Subcutaneous adipose tissue (tissue), 4 donors: ENCODE measurements around the gene GPR142. TPM values are rescaled to one million over a fixed set of nuclear protein-coding genes. Genes with fewer than 3 reads are reported as not detected.

Source experiments
- CTCF ChIP-seq: fragments of 450-650 bp; IDR thresholded peaks from one replicate; pipeline ENCODE4 v1.5.1; 2016; ENCODE audit warnings: low read depth, mild to moderate bottlenecking, control low read depth, antibody characterized with exemption, moderate library complexity
- total RNA-seq, 4 donors: library from RNA; depleted of rRNA; stranded (reverse); fragments of >200 nt; gene quantifications; one replicate each; pipeline ENCODE4 v1.1.0, GENCODE V29; 2016

GPR142 gene
- total RNA-seq, 4 donors from 2014 or later = 0.22 TPM; not detected in 3

DNA sequence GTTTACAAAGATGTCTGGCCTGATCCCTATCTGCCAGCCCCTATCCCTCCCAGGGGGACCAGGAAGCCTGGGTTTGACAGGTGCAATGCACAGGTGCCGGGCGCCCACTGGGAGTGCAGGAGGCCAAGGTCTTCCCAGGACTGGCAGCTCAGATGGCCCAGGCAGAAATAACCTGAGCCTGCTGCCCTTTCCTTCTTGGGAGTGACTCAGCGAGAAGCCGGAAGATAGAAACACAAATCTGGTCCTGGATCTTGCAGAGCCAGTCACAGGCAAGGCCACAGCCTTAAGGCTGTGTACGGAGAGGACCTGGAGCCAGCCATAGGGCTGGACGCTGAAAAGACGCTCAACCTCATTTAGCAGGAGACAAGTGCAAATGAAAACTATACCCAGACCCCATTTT is 27.7 kb downstream of the GPR142 start:
- no peak for TF ChIP-seq CTCF

DNA sequence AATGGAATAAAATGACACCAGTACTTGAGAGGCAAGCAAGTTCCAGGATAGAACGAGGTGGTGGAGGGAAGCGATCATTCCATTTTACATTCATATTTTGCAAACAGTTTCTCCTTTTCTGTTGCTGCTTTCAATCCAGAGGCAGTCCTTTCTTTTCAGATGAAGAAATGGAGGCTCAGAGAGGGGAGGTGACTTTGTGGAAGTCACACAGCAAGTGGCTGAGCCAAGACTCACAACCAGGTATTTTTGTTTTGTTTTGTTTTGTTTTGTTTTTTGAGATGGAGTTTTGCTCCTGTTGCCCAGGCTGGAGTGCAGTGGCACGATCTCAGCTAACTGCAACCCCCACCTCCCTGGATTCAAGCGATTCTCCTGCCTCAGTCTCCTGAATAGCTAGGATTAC is 29.3 kb downstream of the GPR142 start:
- TF ChIP-seq CTCF = no peak

- TF ChIP-seq CTCF = no peak
Measured at GRCh38 chr17:74402048-74402447, 34.7 kb downstream of the GPR142 start.

DNA sequence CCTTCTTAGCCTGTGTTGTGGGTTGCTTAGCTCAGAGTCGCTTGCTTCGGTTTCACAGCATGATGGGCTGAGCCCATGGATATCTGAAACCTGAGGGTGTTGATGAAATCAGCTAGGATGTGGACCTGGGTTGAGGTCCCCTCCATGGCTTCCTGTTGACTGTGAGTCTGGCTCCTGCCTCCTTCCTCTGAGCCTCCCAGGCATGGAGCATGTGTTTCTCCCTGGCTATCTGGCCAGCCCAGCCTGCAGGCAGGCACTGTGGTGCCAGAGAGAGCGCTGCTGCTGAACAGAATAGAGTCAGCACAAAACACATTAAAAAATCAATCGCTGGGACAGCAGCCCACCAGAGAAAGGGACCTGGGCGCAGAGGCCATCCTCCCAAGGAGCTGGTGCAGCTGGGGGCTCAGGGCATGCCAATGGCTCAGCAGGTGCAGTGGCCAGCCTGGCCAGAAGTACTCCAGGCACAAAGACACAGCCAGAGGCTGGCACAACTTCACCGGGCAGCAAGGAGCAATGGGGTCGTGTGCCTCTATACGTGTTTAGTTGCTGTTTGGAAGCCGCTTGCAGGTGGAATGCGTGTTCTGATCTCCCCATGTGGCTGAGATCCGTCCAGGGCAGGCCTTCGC is 36.3 kb downstream of the GPR142 start:
- TF ChIP-seq CTCF = no peak

- TF ChIP-seq CTCF = no peak
Measured at GRCh38 chr17:74404218-74404617, 36.9 kb downstream of the GPR142 start.

DNA sequence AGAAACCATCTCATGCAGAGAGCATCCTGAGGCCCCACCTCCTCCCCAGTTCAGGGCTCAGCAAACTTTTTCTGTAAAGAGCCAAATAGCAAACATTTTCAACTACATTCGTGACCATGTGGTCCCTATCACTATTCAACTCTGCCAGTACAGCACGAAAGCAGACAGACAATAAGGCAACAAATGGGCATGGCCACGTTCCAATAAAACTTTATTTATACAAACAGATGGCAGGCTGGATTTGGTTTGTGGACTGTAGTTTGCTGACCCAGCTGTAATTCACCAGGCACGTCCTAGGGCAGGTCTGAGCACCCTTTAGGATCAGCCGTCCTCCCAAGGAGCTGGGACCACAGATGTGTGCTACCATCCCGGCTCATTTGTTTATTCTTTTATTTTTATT is 37.5 kb downstream of the GPR142 start:
- no peak for TF ChIP-seq CTCF

GRCh38 chr17:74407384-74407783 is 40.1 kb downstream of the GPR142 start:
- no peak for TF ChIP-seq CTCF

DNA sequence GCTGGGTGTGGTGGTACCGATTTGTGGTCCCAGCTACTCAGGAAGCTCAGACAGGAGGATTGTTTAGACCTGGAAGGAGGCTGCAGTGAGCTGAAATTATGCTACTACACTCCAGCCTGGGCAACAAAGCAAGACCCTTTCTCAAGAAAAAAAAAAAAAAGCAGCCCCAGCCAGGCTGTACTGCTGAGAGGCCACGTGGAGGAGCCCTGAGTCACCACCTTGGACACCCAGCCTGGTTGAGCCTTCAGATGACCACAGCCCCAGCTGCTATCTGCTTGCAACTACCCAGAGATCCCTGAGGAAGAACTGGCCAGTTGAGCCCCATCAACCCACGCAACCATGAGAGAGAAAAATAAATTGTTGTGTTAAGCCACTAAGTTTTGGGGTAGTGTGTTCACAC is 41.0 kb downstream of the GPR142 start:
- no peak for TF ChIP-seq CTCF
